Activated CD8-positive, alpha-beta memory T cell treated with anti-CD3 and anti-CD28 coated beads for 36 hours (primary cell): ENCODE results near the gene ACAD8. TPM values are rescaled to one million over a fixed set of nuclear protein-coding genes. Genes with fewer than 3 reads are reported as not detected.

Experiments used
- CTCF ChIA-PET: fragments of 350-600 bp; sonication (Branson Sonifier 250); formaldehyde crosslinking; loops from one replicate; lab custom pipeline; 2021; ENCODE audit warnings: antibody characterized with exemption; lab: Charles Lee
- POLR2A ChIA-PET: fragments of 350-600 bp; sonication (Branson Sonifier 250); formaldehyde crosslinking; loops from one replicate; lab custom pipeline; 2021; ENCODE audit warnings: antibody characterized with exemption; lab: Charles Lee
- total RNA-seq, 2 experiments: library from RNA; stranded (reverse); gene quantifications; one replicate each; pipeline ENCODE4 v1.2.3, GENCODE V29; 2021

The ACAD8 gene
- total RNA-seq, 2 experiments from 2014 or later = 26.5 to 26.9 TPM

GRCh38 chr11:134313821-134314607 is 60.6 kb downstream of the ACAD8 start:
- CTCF ChIA-PET = no interaction called here
- POLR2A ChIA-PET = no interaction called here

Other genes starting within 250 kb of the ACAD8 start
- 10 to 100 TPM; 14.6 to 15.0 TPM for gene JAM3, start 184.5 kb upstream of the ACAD8 start, total RNA-seq
- 100 to 1,000 TPM in 1 of 2 experiments, 10 to 100 TPM in 1; 94.6 to 100 TPM for gene NCAPD3, start 29.6 kb upstream of the ACAD8 start, total RNA-seq
- gene VPS26B, start 28.9 kb upstream of the ACAD8 start, total RNA-seq = 10 to 100 TPM; 33.5 to 35.5 TPM
- 10 to 100 TPM; 66.4 to 73.2 TPM for gene THYN1, start 216 bp upstream of the ACAD8 start, total RNA-seq
- gene GLB1L3, start 22.8 kb downstream of the ACAD8 start, total RNA-seq = 1 to 10 TPM; 4.7 to 4.8 TPM
- gene GLB1L2, start 78.4 kb downstream of the ACAD8 start, total RNA-seq = 1 to 10 TPM; 8.6 to 9.0 TPM
- gene B3GAT1, start 158.7 kb downstream of the ACAD8 start, total RNA-seq = under 1 TPM; 0.15 to 0.19 TPM